Measurements from ENCODE around the gene VTCN1. TPM values are rescaled to one million over a fixed set of nuclear protein-coding genes. Genes with fewer than 3 reads are reported as not detected.
"Not testable (repeated sequence)": the region's sequence is repeated elsewhere in the genome, so short reads cannot be mapped to it uniquely, and the experiment has no call there.

Gene VTCN1
- polyA plus RNA-seq, 3 donors: 20.5 to 32.3 (median 28.2) TPM

DNA sequence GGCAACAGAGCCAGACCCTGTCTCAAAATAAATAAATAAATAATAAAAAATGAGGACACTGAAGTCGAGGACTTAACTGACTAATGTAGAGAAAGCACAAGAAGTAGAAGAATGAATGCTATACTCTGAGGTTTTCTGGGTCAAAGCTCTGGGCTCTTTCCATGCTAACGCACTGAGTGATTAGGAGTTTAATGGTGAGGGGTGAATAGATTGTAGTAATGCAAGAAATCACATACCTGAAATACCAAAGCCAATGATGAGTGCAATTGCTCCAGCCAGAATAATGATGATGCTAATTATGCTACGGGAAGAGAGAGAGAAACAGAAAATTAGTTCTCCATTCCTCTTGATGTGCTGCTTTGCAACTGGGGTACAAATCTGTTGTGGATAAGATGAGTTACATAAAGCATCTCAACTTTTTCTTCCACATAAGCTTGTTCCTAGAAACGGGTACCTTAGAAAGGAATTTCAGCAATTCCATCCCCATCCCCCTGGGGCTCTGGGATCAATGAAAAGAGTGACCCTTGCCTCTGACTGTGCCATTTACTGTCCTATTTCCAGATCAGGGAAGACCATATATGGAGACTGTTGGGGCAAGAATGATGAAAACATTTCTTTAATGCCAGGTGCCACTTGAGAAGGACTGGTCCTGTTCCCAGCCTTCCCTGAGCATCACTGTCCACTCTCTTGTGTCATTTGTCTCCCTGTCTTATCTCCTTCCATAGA lies 40.7 kb downstream of the VTCN1 start:
- DNase-seq (ENCODE audit: low read depth in 3 of 3, low spot score in 2 of 3): no peak

DNA sequence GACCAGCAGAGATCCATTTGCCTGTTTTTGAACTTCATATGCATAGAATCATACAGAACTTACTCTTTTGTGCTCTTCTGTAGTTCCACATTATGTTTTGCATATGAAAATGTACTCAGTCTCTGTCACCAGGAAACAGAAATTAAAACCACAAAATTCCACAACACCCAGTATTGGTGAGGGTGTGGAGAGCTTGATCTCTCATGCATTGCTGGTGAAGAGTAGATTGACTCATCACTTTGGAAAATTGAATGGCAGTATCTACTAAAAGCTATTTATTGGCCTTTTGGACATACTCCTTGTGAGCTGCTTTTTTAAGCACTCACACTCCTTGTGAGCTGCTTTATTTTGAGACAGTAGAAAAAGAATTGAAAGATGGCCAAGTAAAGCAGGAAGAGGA lies 43.3 kb downstream of the VTCN1 start:
- no peak for DNase-seq (ENCODE audit: low read depth in 3 of 3, low spot score in 2 of 3)

DNA sequence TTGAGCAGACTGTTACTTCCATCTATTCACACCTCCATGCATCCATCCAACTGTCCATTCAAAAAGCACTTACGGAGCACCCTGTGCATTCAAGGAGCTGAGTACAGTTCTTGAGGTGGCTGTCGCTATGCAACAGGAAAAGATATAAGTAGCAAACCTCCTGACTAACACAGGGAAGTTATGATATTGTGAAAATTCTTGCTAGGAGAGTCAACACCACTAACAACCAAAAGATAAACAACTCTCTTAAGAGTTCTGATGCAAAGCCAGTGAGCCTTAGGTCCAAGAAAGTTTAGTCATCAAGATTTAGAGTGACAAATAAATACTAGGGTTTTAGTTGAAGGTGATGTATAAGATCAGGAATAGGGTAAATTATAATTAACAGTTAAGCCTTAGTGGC lies 44.7 kb downstream of the VTCN1 start:
- DNase-seq (ENCODE audit: low read depth in 3 of 3, low spot score in 2 of 3): no peak

DNA sequence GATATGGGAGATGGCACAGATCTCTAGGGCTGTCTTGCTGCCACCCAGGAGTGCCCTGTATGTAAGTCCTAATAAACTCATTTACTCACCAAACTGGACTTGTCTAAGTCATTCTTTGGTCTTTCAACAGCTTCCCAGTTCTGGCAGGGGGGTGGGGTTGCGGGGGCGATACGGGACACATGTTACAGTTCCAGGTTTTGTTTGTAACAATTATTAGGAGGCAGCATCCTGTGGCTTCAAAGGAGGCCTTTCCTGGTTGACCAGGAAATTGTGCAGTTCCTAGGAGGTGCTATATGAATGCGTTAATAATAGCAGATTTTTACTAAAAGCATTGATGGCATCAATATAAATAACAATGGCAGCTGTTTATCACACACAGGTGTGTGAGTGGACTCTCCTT lies 46.5 kb downstream of the VTCN1 start:
- no peak for DNase-seq (ENCODE audit: low read depth in 3 of 3, low spot score in 2 of 3)

DNA sequence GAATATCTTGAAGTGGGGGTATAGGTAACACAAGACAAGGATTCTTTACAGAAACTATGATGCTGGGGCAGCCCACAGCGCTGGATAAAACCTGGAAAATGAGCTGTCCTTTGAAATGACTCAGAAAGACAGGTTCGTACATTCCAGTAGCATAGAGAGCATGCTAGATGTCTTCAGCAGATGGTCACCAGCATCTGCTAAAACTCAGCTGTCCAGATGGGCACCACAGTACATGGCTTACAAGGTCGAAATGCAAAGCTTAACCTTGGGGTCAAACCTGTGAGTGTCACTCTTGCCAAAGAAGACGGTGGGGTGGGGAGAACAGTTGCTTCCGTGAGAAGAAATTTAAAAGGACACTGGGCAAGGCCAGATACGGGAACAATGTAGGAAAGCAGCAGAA lies 47.9 kb downstream of the VTCN1 start:
- no peak for DNase-seq (ENCODE audit: low read depth in 3 of 3, low spot score in 2 of 3)

DNA sequence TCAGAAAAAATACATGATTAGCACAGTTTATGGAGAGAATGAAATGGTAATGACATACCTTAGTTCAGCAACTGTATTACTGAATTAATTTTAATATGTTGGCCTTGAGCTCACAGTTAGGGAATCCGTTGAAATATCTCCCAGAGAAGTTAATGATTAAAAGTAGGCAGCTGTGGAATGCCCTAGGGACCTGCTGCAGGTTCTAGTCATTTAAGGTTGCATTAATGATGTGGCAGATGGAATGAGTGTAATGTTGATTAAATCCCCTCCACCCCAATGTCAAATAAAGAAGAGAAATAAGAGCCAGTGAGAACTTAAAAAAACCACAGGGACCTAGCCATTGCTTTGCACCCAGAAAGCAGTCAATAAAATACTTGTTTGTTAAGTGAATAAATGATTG lies 48.8 kb downstream of the VTCN1 start:
- DNase-seq (ENCODE audit: low read depth in 3 of 3, low spot score in 2 of 3): no peak

DNA sequence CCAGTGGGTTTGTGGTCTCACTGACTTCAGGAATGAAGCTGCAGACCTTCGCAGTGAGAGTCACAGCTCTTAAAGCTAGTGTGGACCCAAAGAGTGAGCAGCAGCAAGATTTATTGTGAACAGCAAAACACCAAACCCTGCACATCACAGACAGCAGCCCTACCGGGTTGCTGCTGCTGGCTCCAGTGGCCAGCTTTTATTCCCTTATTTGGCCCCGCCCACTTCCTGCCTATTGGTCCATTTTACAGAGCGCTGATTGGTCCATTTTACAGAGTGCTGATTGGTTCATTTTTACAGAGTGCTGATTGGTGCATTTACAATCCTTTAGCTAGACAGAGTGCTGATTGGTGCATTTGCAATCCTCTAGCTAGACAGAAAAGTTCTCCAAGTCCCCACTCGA lies 59.4 kb downstream of the VTCN1 start:
- DNase-seq (ENCODE audit: low read depth in 3 of 3, low spot score in 2 of 3): not testable (repeated sequence)

DNA sequence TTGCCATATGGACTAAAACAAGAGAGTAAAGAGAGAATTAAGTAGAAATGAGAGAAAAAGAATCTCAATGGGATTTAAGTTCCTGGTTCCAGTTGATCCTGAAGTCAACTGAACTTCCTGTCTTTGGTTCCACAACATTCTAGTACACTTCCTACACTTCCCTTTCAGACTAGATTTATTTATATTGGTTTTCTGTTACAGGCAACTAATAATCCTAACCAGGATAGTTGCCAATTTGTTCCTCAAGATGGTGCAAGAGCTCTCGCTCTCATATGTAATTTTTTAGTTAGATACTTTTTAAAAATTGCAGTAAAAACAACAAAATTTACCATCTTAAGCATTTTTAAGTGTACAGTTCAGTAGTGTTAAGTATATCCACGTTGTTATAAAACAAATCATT lies 60.4 kb downstream of the VTCN1 start:
- DNase-seq (ENCODE audit: low read depth in 3 of 3, low spot score in 2 of 3): no peak

DNA sequence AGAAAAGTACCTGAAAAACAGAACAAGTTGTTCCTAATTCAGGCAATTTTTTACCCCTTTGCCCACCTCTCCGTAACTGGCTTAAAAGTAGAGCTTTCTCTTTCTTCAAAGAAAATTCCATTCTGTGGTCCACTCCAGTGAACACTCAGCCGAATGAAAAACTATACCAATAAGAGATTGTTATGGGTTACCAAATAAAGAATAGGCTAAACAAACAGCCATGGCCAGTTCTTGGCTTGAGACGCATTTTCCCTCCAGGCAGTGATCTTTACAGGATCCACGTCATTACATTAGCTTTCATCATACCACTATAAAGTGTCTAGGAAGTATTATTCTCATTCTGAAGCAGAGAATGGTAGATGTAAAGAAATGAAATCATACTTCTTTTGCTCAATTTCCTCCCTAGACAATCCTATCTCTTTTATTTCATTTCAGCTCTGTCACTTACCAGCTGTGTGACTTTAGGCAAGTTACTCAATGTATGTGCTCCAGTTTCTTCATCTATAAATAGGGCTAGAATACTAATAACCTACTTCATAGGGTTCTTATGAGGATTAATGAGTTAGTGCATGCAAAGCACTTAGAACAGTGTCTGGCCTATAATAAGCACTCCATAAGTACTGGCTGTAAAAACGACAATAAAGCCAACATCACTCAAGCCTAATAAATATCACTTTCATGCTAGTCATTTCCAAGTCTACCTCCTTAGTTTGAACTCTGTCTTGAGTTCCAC lies 62.7 kb downstream of the VTCN1 start:
- no peak for DNase-seq (ENCODE audit: low read depth in 3 of 3, low spot score in 2 of 3)

DNA sequence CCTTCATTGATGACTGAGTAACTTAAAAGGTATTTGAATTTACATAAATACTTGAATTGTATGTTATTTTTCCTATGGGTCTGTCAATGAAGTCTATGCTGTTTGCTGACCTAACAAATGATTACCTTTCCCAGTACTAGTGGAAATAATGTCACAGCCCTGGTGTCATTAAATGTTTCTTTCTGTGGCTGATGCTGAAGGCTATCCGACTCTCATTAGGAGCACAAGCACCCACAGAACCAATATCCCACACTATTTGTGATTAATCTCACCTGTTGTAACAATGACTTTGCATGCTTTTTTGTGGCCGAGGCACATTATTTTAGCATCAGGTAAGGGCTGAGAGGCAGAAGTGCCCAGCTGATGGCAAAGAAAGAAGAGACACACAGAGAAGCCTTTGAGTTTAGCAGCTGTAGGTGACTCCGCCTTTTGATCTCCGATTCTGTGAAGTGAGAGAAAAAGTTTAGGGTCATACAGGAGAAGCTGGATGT lies 63.3 kb downstream of the VTCN1 start:
- no peak for DNase-seq (ENCODE audit: low read depth in 3 of 3, low spot score in 2 of 3)

DNA sequence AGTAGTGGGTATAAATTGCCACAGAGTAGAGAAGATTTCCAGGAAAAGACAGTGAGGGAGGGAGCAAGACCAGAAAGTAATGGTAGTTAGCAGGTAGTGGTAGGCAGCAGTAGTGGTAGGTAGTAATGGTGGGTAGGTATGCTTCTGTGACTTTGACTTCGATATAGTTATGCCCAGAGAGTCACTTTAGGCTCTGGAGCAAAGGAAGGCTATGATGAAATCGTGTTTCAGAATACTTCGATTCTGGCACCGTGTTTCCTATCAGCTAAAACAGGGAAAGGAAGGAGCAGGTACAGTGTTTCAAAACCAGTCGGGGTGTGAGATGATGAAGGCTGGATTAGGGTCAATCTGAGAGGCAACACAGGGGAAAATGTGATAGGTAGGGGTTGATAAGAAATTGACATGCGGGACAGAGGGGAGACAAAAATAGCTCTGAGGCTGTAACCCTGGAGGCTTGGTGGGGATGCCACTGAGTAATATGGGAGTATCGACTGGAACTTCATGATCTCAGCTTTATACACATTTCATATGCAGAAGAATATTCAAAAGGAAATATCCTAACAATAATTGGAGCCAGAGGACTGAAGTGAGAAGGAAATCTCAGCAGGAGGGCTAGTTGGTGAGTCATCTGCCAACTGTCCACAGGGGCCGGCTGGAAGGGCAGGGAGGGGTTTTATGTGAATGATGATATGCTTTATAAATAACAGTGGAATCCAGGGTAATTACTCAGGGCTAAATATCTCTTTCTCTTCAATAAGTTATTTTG lies 64.0 kb downstream of the VTCN1 start:
- no peak for DNase-seq (ENCODE audit: low read depth in 3 of 3, low spot score in 2 of 3)

DNA sequence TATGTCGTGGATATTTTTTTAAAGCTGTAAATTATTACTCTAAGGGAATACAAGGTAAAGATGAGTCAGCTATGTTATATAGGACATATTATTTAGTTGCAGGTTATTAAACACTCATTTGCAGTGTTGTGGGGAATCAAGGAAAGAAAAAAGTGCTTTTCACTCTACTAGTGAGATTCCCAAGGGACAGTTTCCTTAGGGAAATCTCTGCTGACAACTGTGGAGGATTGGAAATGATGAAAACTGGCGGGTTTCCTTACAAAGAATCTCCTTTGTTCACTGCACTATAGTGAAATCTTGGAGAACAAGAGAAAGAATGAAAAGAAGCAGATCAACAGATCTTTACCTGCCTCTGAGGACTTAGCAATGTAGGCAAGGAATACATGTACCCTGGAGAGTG lies 64.7 kb downstream of the VTCN1 start:
- no peak for DNase-seq (ENCODE audit: low read depth in 3 of 3, low spot score in 2 of 3)

DNA sequence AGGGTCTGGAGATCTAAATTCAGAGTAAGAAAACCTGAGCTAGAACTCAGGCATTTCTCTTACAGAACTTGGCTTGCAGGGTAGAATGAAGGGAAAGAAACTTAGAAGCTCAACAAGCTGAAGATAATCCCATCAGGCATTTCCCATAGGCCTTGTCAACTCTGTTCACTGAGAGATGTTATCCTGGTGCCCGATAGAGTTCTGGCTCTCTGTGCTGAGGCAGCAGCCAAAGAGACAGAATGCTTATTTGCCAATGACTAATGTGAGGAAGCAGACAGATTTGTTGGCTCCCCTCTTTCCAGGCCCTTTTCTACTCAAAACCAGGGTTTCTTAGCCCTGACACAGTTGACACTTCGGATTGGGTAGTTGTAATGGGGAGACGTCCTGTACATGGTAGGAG lies 66.9 kb downstream of the VTCN1 start:
- no peak for DNase-seq (ENCODE audit: low read depth in 3 of 3, low spot score in 2 of 3)

DNA sequence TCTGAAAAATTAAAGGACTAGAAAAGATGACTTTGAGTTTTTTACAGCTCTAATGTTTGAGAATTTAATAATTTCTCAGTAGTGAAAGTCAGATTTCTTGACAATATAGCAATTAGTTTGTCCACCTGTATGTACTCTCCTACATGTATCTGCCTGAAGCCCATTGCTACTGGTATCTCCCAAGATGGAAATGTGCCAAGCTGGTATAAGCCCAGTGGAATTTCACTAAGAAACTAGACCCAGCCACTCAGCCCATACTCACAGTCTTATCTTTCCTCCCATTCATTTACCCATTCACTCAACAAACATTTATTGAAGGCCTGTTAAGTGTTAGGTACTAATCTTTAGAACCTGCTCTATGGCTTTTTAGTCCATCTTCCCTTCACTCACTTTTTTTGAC lies 67.6 kb downstream of the VTCN1 start:
- DNase-seq (ENCODE audit: low read depth in 3 of 3, low spot score in 2 of 3): no peak

DNA sequence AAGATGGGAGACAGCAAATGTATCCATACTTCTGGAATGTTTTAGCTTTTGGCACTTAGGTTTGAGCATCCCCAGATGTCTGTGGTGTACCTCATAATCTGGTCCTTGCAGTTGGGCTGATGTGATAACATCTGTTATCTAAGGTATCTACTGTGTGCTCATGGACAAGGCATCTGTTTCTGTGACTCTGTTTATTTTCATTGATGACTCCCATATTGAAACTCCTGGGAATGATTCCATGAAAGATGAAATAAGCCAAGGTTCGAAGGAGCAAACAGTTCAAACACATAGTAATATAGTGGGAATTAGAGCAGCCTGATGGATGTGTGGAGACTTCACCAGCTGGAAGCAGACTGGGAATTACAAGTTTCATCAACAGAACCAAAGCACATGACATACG lies 68.5 kb downstream of the VTCN1 start:
- no peak for DNase-seq (ENCODE audit: low read depth in 3 of 3, low spot score in 2 of 3)

DNA sequence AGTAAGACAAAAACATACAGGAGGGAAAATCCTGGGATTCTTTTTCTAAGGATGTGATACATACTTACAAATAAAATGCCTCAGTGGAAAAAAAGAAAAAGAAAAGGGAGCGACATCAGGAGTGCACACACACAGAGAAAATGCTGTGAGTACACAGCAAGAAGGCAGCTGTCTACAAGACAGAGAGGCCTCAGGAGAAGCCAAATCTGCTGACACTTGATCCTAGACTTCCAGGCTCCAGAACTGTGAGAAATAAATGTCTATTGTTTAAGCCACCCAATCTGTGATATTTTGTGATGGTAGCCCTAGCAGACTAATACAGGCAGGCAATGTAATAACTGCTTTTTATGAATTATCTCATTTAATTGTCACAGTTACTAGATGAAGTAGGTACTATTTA lies 72.2 kb downstream of the VTCN1 start:
- DNase-seq (ENCODE audit: low read depth in 3 of 3, low spot score in 2 of 3): no peak

DNA sequence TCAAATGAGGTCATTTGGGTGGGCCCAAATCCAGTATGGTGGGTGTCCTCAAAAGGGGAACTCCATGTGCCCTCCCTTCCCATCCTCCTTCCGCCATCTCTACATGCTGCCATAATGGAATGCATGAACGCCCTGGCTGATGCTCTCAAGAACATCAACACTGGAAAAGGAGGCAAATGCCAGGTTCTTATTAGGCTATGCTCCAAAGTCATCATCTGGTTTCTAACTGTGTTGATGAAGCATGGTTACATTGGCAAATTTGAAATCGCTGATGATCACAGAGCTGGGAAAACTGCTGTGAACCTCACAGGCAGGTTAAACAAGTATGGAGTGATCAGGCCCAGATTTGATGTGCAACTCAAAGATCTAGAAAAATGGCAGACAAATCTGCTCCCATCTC lies 72.6 kb downstream of the VTCN1 start:
- no peak for DNase-seq (ENCODE audit: low read depth in 3 of 3, low spot score in 2 of 3)

DNA sequence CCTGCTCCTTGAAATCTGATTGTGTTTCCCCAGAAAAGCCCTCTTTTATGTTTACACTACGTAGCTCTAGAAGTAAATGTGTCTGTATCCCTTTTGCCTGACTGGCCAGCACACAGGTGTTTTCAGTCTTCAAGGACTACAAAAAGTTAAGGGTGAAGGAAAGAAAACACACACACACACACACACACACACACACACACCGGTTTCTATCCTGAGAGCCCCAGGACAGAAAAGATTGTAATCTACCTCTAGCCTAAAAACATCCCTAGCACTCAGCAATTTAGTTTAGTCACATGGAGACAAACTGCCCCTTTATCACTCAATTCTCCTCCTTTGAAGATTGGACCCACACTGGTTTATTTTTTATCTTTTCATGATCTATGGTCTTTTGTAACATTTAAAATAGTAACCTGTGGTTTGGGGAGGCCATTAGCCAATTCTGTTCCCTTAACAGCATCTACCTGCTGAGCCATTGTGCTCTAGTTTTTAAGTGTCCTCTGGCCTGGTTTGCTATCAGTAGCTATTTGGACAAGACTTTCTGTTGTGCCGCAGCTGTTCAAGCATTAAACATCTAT lies 73.4 kb downstream of the VTCN1 start:
- no peak for DNase-seq (ENCODE audit: low read depth in 3 of 3, low spot score in 2 of 3)

DNA sequence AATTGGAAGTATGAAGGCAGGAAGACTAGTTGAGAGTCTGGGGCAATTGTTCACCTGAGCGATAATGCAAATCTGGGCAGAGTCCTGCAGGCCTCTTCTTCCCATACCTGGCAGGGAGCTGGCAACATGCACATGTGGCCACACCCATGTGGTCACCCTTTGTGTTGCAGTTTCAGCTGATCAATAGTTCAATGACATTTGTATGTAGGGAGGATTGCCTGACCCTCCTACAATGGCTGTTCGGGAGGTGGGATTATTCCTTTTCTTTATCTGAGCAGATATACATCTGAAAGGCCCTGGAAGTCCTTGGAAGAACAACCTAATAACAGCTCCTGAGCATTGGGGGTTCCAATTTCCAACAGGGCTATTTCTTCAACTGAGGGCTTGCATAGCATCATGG lies 74.0 kb downstream of the VTCN1 start:
- DNase-seq (ENCODE audit: low read depth in 3 of 3, low spot score in 2 of 3): no peak

DNA sequence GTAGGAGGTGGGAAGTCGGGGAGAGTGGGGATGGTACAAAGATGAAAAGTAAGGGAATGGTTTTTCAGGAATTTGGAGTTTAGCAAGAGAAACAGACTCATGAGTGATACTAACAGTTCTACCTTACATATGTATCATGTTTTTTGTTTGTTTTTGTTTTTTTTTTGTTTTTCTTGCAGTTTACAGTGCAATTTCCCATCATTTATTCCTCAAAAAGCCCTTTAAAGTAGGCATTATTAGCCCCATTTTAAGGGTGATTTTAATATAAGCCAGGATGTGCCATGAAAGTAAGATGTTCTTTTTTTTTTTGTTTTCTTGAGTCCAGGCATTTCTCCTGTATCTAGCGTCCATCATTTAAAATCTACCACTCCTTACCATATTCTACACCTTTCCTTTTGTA lies 75.4 kb downstream of the VTCN1 start:
- no peak for DNase-seq (ENCODE audit: low read depth in 3 of 3, low spot score in 2 of 3)

DNA sequence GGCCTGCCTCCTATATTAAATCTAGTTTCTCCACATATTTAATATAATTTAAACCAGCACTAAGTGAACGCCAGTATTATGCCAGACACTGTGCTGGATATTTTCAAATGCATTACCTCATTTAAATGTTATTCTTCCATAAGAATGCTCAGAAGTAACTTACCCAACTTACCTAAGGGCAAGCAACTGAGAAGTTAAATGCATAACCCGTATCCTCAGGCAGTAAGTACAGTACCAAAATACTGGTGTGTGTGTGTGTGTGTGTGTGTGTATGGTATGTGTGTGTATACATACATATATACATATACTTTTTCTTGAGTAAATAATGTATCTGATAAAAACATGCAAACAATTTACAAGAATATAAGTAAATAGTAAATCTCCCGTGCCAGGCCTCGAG lies 80.2 kb downstream of the VTCN1 start:
- DNase-seq (ENCODE audit: low read depth in 3 of 3, low spot score in 2 of 3): no peak

Measured in right renal cortex interstitium (tissue), 3 donors.